ENCODE measurements around the gene UGT1A10. TPM values are rescaled to one million over a fixed set of nuclear protein-coding genes. Genes with fewer than 3 reads are reported as not detected.
"Not testable (repeated sequence)": the region's sequence is repeated elsewhere in the genome, so short reads cannot be mapped to it uniquely, and the experiment has no call there.

UGT1A10 gene
- total RNA-seq, result not detected

GRCh38 chr2:233636306-233636705 lies at the start of gene UGT1A10:
TSS of gene UGT1A10 (plus strand) at chr2:233636448. CDS start at chr2:233636523, 75 bp downstream.
- POLR2A ChIA-PET; H3K4me3 Mint-ChIP-seq; H3K9me3 Mint-ChIP-seq; H3K27ac Mint-ChIP-seq; H3K36me3 Mint-ChIP-seq (ENCODE audit: low read depth); intact Hi-C loops (cut with micrococcal nuclease); ATAC-seq; CTCF ChIA-PET; DNase-seq; H3K4me1 Mint-ChIP-seq (ENCODE audit: low read depth): not testable (repeated sequence)
- peaks cover 15% of the 10 kb centered on the region for H3K27me3 Mint-ChIP-seq

- no peak for DNase-seq
- Mint-ChIP-seq H3K27me3 (peaks cover 28% of the 10 kb centered on the region), H3K9me3 (no peaks in the 10 kb centered on the region), H3K36me3 (ENCODE audit: low read depth) (no peaks in the 10 kb centered on the region), H3K4me1 (ENCODE audit: low read depth) (no peaks in the 10 kb centered on the region), H3K4me3 (no peak overlapping the region), H3K27ac (no peak overlapping the region)
- intact Hi-C loops (cut with micrococcal nuclease), result no loop called here
- ATAC-seq, result no peak
- CTCF ChIA-PET, result no interaction called here
- POLR2A ChIA-PET, result no interaction called here
- TF ChIP-seq, protein P1, sequence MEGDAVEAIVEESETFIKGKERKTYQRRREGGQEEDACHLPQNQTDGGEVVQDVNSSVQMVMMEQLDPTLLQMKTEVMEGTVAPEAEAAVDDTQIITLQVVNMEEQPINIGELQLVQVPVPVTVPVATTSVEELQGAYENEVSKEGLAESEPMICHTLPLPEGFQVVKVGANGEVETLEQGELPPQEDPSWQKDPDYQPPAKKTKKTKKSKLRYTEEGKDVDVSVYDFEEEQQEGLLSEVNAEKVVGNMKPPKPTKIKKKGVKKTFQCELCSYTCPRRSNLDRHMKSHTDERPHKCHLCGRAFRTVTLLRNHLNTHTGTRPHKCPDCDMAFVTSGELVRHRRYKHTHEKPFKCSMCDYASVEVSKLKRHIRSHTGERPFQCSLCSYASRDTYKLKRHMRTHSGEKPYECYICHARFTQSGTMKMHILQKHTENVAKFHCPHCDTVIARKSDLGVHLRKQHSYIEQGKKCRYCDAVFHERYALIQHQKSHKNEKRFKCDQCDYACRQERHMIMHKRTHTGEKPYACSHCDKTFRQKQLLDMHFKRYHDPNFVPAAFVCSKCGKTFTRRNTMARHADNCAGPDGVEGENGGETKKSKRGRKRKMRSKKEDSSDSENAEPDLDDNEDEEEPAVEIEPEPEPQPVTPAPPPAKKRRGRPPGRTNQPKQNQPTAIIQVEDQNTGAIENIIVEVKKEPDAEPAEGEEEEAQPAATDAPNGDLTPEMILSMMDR (IDR thresholded peaks at IDR 0.05), result no peak
Observed at GRCh38 chr2:233588400-233588799, 47.8 kb upstream of the UGT1A10 start.

- H3K36me3 Mint-ChIP-seq (ENCODE audit: low read depth); POLR2A ChIA-PET; DNase-seq; H3K4me1 Mint-ChIP-seq (ENCODE audit: low read depth); H3K27ac Mint-ChIP-seq; H3K4me3 Mint-ChIP-seq; CTCF ChIA-PET; ATAC-seq; H3K9me3 Mint-ChIP-seq; intact Hi-C loops (cut with micrococcal nuclease): not testable (repeated sequence)
- peaks cover 14% of the 10 kb centered on the region for H3K27me3 Mint-ChIP-seq
Observed at GRCh38 chr2:233592706-233593105, 43.5 kb upstream of the UGT1A10 start.

GRCh38 chr2:233593201-233593600 lies 43.0 kb upstream of the UGT1A10 start:
- H3K4me3 Mint-ChIP-seq, result no peak overlapping the region
- H3K27ac Mint-ChIP-seq, result no peak overlapping the region
- H3K27me3 Mint-ChIP-seq, result peaks cover 13% of the 10 kb centered on the region
- DNase-seq, result no peak
- ATAC-seq, result no peak
- ChIA-PET CTCF (no interaction called here), POLR2A (no interaction called here)
- TF ChIP-seq, protein P1 (IDR thresholded peaks at IDR 0.05), result no peak
- intact Hi-C loops (cut with micrococcal nuclease), result no loop called here
- no peaks in the 10 kb centered on the region for H3K4me1 Mint-ChIP-seq (ENCODE audit: low read depth)
- H3K36me3 Mint-ChIP-seq (ENCODE audit: low read depth), result no peaks in the 10 kb centered on the region
- no peaks in the 10 kb centered on the region for H3K9me3 Mint-ChIP-seq

DNA sequence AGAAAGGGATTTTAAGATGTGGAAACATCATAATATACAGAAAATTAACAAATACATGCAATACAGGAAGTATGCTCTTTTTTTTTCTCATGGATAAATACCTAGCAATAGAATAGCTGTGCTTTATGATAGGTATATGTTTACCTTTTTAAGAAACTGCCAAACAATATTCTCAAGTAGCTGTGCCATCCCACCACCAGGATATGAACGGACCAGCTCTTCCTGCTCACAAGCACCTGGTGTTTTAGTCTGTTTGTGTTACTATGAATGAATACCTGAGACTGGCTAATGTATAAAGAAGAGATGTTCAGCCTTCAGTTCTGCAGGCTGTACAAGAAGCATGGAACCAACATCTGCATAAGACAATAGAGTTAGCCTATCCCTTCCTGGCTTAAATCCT lies 38.7 kb upstream of the UGT1A10 start:
- ChIA-PET CTCF (no interaction called here), POLR2A (no interaction called here)
- H3K27me3 Mint-ChIP-seq, result peaks cover 12% of the 10 kb centered on the region
- intact Hi-C loops (cut with micrococcal nuclease), result no loop called here
- no peak overlapping the region for H3K27ac Mint-ChIP-seq
- DNase-seq, result no peak
- TF ChIP-seq, protein P1 (IDR thresholded peaks at IDR 0.05), result no peak
- no peaks in the 10 kb centered on the region for H3K36me3 Mint-ChIP-seq (ENCODE audit: low read depth)
- ATAC-seq, result no peak
- no peaks in the 10 kb centered on the region for H3K4me1 Mint-ChIP-seq (ENCODE audit: low read depth)
- H3K4me3 Mint-ChIP-seq, result no peak overlapping the region
- no peaks in the 10 kb centered on the region for H3K9me3 Mint-ChIP-seq

- ChIA-PET CTCF (no interaction called here), POLR2A (no interaction called here)
- H3K27ac Mint-ChIP-seq, result no peak overlapping the region
- no peak for ATAC-seq
- no peak for DNase-seq
- peaks cover 16% of the 10 kb centered on the region for H3K27me3 Mint-ChIP-seq
- H3K4me3 Mint-ChIP-seq, result no peak overlapping the region
- no peaks in the 10 kb centered on the region for H3K4me1 Mint-ChIP-seq (ENCODE audit: low read depth)
- intact Hi-C loops (cut with micrococcal nuclease), result no loop called here
- no peaks in the 10 kb centered on the region for H3K36me3 Mint-ChIP-seq (ENCODE audit: low read depth)
- no peaks in the 10 kb centered on the region for H3K9me3 Mint-ChIP-seq
- TF ChIP-seq, protein P1 (IDR thresholded peaks at IDR 0.05), result no peak
Observed at GRCh38 chr2:233598952-233599351, 37.3 kb upstream of the UGT1A10 start.

Measured in activated CD8-positive, alpha-beta T cell treated with anti-CD3 and anti-CD28 coated beads for 36 hours (primary cell).